HL-60 (cell line): ENCODE measurements around the gene DESI1.

ENCODE experiments used
- DNase-seq, 2 experiments: peaks; one replicate each; pipeline ENCODE4 v3.0.0-alpha.2; 2010 to 2020; ENCODE audit warnings: low read depth in 1 of 2, low spot score in 1 of 2
- H3K27ac ChIP-seq: fragments of 250-450 bp; sonication (Bioruptor Pico); replicated peaks from 2 replicates; pipeline ENCODE4 v1.5.1; 2020; ENCODE audit warnings: mild to moderate bottlenecking, moderate library complexity
- H3K27me3 ChIP-seq: fragments of 250-450 bp; sonication (Bioruptor Pico); 2 replicates; pipeline ENCODE4 v1.5.1; 2021; ENCODE audit warnings: mild to moderate bottlenecking, moderate library complexity; ENCODE audit not compliant: insufficient read depth, poor library complexity, severe bottlenecking
- H3K4me3 ChIP-seq: replicated peaks from 2 replicates; pipeline ENCODE4 v1.5.1; 2011; ENCODE audit warnings: mild to moderate bottlenecking, control low read depth, low read length; ENCODE audit not compliant: insufficient read depth
- CTCF ChIP-seq: IDR thresholded peaks from one replicate; pipeline ENCODE4 v1.5.1; 2011; ENCODE audit warnings: low read length, control low read depth, inconsistent platforms; ENCODE audit not compliant: insufficient read depth
- GABPA ChIP-seq: IDR thresholded peaks from 2 replicates; pipeline ENCODE4 v1.6.1; 2012; ENCODE audit warnings: low read depth
- POLR2AphosphoS5 ChIP-seq: IDR thresholded peaks from 2 replicates; pipeline ENCODE4 v1.6.1; 2012; ENCODE audit warnings: low read depth
- SPI1 ChIP-seq: IDR thresholded peaks from 2 replicates; pipeline ENCODE4 v1.6.1; 2012; ENCODE audit warnings: low read depth, mild to moderate bottlenecking, borderline replicate concordance
- TF ChIP-seq, protein P1 (sequence below): IDR thresholded peaks from 2 replicates; pipeline ENCODE4 v1.6.1; 2012; ENCODE audit warnings: low read depth; ENCODE audit not compliant: insufficient replicate concordance

The DESI1 gene

GRCh38 chr22:41650821-41651220 lies 30.0 kb upstream of the DESI1 start:
- Histone ChIP-seq H3K27me3 (no peaks in the 10 kb centered on the region), H3K27ac (no peak overlapping the region), H3K4me3 (no peak overlapping the region)
- DNase-seq, result no peak
- TF ChIP-seq POLR2AphosphoS5 (no peak), SPI1 (no peak), GABPA (no peak), CTCF (no peak)
- TF ChIP-seq, protein P1, sequence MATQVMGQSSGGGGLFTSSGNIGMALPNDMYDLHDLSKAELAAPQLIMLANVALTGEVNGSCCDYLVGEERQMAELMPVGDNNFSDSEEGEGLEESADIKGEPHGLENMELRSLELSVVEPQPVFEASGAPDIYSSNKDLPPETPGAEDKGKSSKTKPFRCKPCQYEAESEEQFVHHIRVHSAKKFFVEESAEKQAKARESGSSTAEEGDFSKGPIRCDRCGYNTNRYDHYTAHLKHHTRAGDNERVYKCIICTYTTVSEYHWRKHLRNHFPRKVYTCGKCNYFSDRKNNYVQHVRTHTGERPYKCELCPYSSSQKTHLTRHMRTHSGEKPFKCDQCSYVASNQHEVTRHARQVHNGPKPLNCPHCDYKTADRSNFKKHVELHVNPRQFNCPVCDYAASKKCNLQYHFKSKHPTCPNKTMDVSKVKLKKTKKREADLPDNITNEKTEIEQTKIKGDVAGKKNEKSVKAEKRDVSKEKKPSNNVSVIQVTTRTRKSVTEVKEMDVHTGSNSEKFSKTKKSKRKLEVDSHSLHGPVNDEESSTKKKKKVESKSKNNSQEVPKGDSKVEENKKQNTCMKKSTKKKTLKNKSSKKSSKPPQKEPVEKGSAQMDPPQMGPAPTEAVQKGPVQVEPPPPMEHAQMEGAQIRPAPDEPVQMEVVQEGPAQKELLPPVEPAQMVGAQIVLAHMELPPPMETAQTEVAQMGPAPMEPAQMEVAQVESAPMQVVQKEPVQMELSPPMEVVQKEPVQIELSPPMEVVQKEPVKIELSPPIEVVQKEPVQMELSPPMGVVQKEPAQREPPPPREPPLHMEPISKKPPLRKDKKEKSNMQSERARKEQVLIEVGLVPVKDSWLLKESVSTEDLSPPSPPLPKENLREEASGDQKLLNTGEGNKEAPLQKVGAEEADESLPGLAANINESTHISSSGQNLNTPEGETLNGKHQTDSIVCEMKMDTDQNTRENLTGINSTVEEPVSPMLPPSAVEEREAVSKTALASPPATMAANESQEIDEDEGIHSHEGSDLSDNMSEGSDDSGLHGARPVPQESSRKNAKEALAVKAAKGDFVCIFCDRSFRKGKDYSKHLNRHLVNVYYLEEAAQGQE, result no peak

- TF ChIP-seq CTCF (no peak), GABPA (no peak), SPI1 (no peak), POLR2AphosphoS5 (no peak)
- TF ChIP-seq, protein P1, result no peak
- H3K27ac ChIP-seq, result no peak overlapping the region
- H3K27me3 ChIP-seq, result no peaks in the 10 kb centered on the region
- H3K4me3 ChIP-seq, result no peak overlapping the region
- DNase-seq, result no peak
Measured at GRCh38 chr22:41650229-41650628, 29.4 kb upstream of the DESI1 start.

GRCh38 chr22:41648432-41648831 lies 27.6 kb upstream of the DESI1 start:
- Histone ChIP-seq H3K4me3 (no peak overlapping the region), H3K27me3 (no peaks in the 10 kb centered on the region), H3K27ac (no peak overlapping the region)
- no peak for DNase-seq
- TF ChIP-seq CTCF (no peak), SPI1 (no peak), GABPA (no peak), POLR2AphosphoS5 (no peak)
- TF ChIP-seq, protein P1, result no peak
